Prostate gland (tissue), 2 donors: ENCODE data around the gene SND1. TPM values are rescaled to one million over a fixed set of nuclear protein-coding genes. Genes with fewer than 3 reads are reported as not detected.

Experiments
- DNase-seq: peaks from one replicate; pipeline ENCODE4 v3.0.0-alpha.2; 2019; ENCODE audit warnings: low spot score
- H3K27ac ChIP-seq, 2 donors: fragments of 200-600 bp; sonication (generic); 2 replicates each; pipeline ENCODE4 v1.5.1; 2017 to 2019
- H3K27me3 ChIP-seq: fragments of 200-600 bp; sonication (generic); replicated peaks from 2 replicates; pipeline ENCODE4 v1.5.1; 2019; ENCODE audit not compliant: insufficient read depth
- H3K36me3 ChIP-seq, 2 donors: fragments of 200-600 bp; sonication (generic); 1 replicate in 1 of 2; 2 replicates in 1 of 2; pipeline versions ENCODE4 v1.5.1 to v1.8.1; 2017 to 2019
- H3K4me1 ChIP-seq: fragments of 200-600 bp; sonication (generic); replicated peaks from 2 replicates; pipeline ENCODE4 v1.5.1; 2019
- H3K4me3 ChIP-seq, 2 donors: fragments of 200-600 bp; sonication (generic); 2 replicates each; pipeline ENCODE4 v1.5.1; 2017 to 2019
- H3K9me3 ChIP-seq: fragments of 200-600 bp; sonication (generic); 2 replicates; pipeline ENCODE4 v1.5.1; 2017
- CTCF ChIP-seq, 4 experiments: fragments of 200-600 bp in 2 of 4; fragments of 450-650 bp in 2 of 4; sonication (generic) in 2 of 4; IDR thresholded peaks; 1 replicate in 3 of 4; 2 replicates in 1 of 4; pipeline ENCODE4 v1.5.1; 2016 to 2019; ENCODE audit warnings: antibody characterized with exemption in 4 of 4, mild to moderate bottlenecking in 2 of 4, moderate library complexity in 2 of 4
- POLR2A ChIP-seq: fragments of 450-650 bp; IDR thresholded peaks from one replicate; pipeline ENCODE4 v1.6.1; 2016; ENCODE audit warnings: antibody characterized with exemption, mild to moderate bottlenecking
- POLR2AphosphoS5 ChIP-seq: sonication (generic); formaldehyde crosslinking; IDR thresholded peaks from one replicate; pipeline ENCODE4 v1.6.1; 2017; ENCODE audit warnings: antibody characterized with exemption
- WGBS: methylation state at CpG from one replicate; pipeline ENCODE4 v1.1.5; 2018; 5-methylcytosine and 5-hydroxymethylcytosine counted together
- intact Hi-C: fragments of 100-400 bp; cut with DNase I; formaldehyde crosslinking; loops from one replicate; pipeline ENCODE4 v1.14.2; 2022
- total RNA-seq, 2 donors: library from RNA; depleted of rRNA; stranded (reverse); fragments of >200 nt; gene quantifications; one replicate each; pipeline ENCODE4 v1.1.0, GENCODE V29; 2016

The SND1 gene
- total RNA-seq, 2 donors from 2014 or later, result 175 to 190 TPM

GRCh38 chr7:127816354-127817190 lies 164.6 kb downstream of the SND1 start:
- WGBS, result 84% methylated on average over 5 of the region's 5 CpGs
- no peaks in the 10 kb centered on the region for H3K4me1 ChIP-seq

GRCh38 chr7:127817466-127817865 lies 165.5 kb downstream of the SND1 start:
- WGBS, result 98% methylated on average over 3 of the region's 3 CpGs
- no peak for DNase-seq
- TF ChIP-seq POLR2A, result no peak
- no peak for TF ChIP-seq POLR2AphosphoS5
- no peak for TF ChIP-seq CTCF (IDR thresholded peaks at IDR 0.05)
- no peaks in the 10 kb centered on the region for H3K4me1 ChIP-seq
- H3K9me3 ChIP-seq, result no peaks in the 10 kb centered on the region
- H3K27ac ChIP-seq, result no peak overlapping the region
- H3K27me3 ChIP-seq, result no peaks in the 10 kb centered on the region
- intact Hi-C loops, result no loop called here
- H3K4me3 ChIP-seq, result no peak overlapping the region
- no peaks in the 10 kb centered on the region for H3K36me3 ChIP-seq

More at GRCh38 chr7:127816354-127817190, 164.6 kb downstream of the SND1 start:
- no peak overlapping the region for H3K4me3 ChIP-seq
- no peaks in the 10 kb centered on the region for H3K9me3 ChIP-seq
- intact Hi-C loops, result no loop called here
- no peak overlapping the region for H3K27ac ChIP-seq
- TF ChIP-seq CTCF (IDR thresholded peaks at IDR 0.05), result no peak
- DNase-seq, result no peak
- no peaks in the 10 kb centered on the region for H3K27me3 ChIP-seq
- H3K36me3 ChIP-seq, result no peaks in the 10 kb centered on the region

- WGBS, result 91% methylated on average over 2 of the region's 2 CpGs
- Histone ChIP-seq H3K4me3 (no peak overlapping the region), H3K27ac (no peak overlapping the region), H3K4me1 (no peaks in the 10 kb centered on the region), H3K27me3 (no peaks in the 10 kb centered on the region), H3K9me3 (no peaks in the 10 kb centered on the region), H3K36me3 (no peaks in the 10 kb centered on the region)
- TF ChIP-seq CTCF (IDR thresholded peaks at IDR 0.05) (no peak), POLR2A (no peak), POLR2AphosphoS5 (no peak)
- no peak for DNase-seq
- intact Hi-C loops, result no loop called here
Observed at GRCh38 chr7:127818306-127818705, 166.3 kb downstream of the SND1 start.

DNA sequence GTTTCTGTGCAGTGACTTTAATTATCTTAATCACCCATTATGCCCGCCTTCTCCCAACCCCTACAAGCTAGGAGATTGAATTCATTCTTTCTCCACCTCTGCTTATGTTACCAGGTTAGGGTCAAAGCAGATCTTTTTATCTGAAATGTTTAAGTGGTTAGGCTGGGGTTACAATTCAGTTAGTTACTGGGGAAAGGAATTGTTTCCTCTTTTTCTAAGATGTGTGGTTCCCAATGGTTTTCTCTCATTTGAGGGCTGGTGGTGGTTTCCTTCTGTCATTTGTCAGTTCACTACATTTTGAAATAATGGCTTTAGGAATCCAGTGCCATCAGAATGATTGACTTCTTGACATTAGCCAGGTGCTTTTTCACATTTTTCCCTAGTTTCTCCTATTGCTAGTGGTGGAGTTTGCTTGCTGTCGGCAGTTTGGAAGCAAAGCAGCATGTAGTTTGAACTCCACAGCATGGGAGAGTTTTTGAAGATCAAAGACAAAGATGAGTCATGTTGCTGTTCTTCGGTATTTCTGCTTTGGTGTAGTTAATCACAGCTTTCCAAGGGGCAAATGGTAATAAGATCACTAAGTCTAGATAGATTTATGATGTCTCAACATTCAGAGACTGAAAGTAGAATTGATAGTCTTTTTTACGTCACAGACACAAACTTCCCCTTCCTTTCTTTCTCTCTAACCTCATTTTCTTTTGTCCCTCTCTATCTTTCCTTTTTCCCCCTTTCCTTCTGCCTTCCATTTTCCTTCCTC lies 168.2 kb downstream of the SND1 start:
- Histone ChIP-seq H3K4me3 (no peak overlapping the region), H3K27ac (no peak overlapping the region), H3K27me3 (no peaks in the 10 kb centered on the region), H3K36me3 (no peaks in the 10 kb centered on the region), H3K4me1 (no peaks in the 10 kb centered on the region), H3K9me3 (no peaks in the 10 kb centered on the region)
- TF ChIP-seq CTCF (IDR thresholded peaks at IDR 0.05), result no peak
- TF ChIP-seq POLR2AphosphoS5, result no peak
- no peak for TF ChIP-seq POLR2A
- 53% methylated on average over 4 of the region's 4 CpGs for WGBS
- no peak for DNase-seq
- intact Hi-C loops, result no loop called here
